Hypothalamus (tissue), 51 donors: Measurements from ENCODE around the gene ADAMTS17.
A peak's percentile ranks its signal among the peaks of the same experiment; 100 is the strongest.

Experiments
- DNase-seq, 51 donors: peaks; one replicate each; lab custom pipeline; 2025; lab: John Stamatoyannopoulos, UW

The ADAMTS17 gene

GRCh38 chr15:100187677-100188076 is 154.1 kb downstream of the ADAMTS17 start:
- no peak for DNase-seq

GRCh38 chr15:100186960-100187359 is 154.8 kb downstream of the ADAMTS17 start:
- DNase-seq: no peak

- DNase-seq: no peak
Measured at GRCh38 chr15:100186366-100186765, 155.4 kb downstream of the ADAMTS17 start.

GRCh38 chr15:100183921-100184495 is 157.8 kb downstream of the ADAMTS17 start:
- DNase-seq: no peak

GRCh38 chr15:100180921-100181320 is 160.9 kb downstream of the ADAMTS17 start:
- no peak for DNase-seq

- DNase-seq: no peak
Measured at GRCh38 chr15:100175406-100176114, 166.2 kb downstream of the ADAMTS17 start.

- DNase-seq: no peak
Measured at GRCh38 chr15:100174904-100175275, 166.9 kb downstream of the ADAMTS17 start.

- no peak for DNase-seq
Measured at GRCh38 chr15:100174159-100174903, 167.4 kb downstream of the ADAMTS17 start.

- DNase-seq: no peak
Measured at GRCh38 chr15:100172356-100173024, 169.3 kb downstream of the ADAMTS17 start.

GRCh38 chr15:100171411-100171810 is 170.4 kb downstream of the ADAMTS17 start:
- DNase-seq: no peak

- no peak for DNase-seq
Measured at GRCh38 chr15:100170291-100171210, 171.2 kb downstream of the ADAMTS17 start.

GRCh38 chr15:100169615-100170290 is 172.0 kb downstream of the ADAMTS17 start:
- DNase-seq: no peak

- no peak for DNase-seq
Measured at GRCh38 chr15:100168787-100169186, 173.0 kb downstream of the ADAMTS17 start.

GRCh38 chr15:100167884-100168375 is 173.8 kb downstream of the ADAMTS17 start:
- peak in 16 of 51 donors; percentile 9 to 48 (median 25) for DNase-seq

GRCh38 chr15:100166313-100166712 is 175.5 kb downstream of the ADAMTS17 start:
- no peak for DNase-seq

- DNase-seq: no peak
Measured at GRCh38 chr15:100163961-100164360, 177.8 kb downstream of the ADAMTS17 start.

- no peak for DNase-seq
Measured at GRCh38 chr15:100160953-100161352, 180.8 kb downstream of the ADAMTS17 start.

GRCh38 chr15:100159436-100159835 is 182.3 kb downstream of the ADAMTS17 start:
- no peak for DNase-seq

- no peak for DNase-seq
Measured at GRCh38 chr15:100158356-100158755, 183.4 kb downstream of the ADAMTS17 start.
